NT2/D1 (cell line): ENCODE measurements around the gene ATP1B4.

Source experiments
- SUZ12 ChIP-seq: IDR thresholded peaks from 2 replicates; pipeline ENCODE4 v1.6.1; 2011; ENCODE audit not compliant: insufficient read length, insufficient read depth; ENCODE audit errors: extremely low read depth
- YY1 ChIP-seq: IDR thresholded peaks from 2 replicates; pipeline ENCODE4 v1.6.1; 2011; ENCODE audit not compliant: insufficient read length, insufficient read depth
- ZNF274 ChIP-seq: IDR thresholded peaks from 2 replicates; pipeline ENCODE4 v1.6.1; 2011; ENCODE audit warnings: mild to moderate bottlenecking, low read depth, low read length

DNA sequence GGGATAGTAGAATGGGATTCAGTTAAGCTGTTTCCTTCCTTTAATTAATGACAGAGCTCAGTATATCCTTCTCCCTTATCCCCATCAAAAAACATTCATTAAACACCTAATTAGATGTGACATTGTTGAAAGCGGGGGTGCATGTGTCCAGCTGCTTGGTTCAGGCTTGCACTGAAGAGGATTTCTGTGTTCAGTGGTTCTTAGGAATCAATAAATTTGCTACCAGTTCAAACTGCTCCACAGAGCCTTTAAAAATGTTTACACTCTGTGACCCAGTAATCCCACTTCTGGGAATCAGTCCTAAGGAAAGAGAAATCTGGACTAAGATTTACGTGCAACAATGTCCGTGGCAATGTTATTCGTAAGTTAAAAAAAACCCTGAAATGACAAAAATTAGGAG lies 43.5 kb upstream of the ATP1B4 start:
- no peak for TF ChIP-seq SUZ12
- TF ChIP-seq YY1: no peak
- TF ChIP-seq ZNF274: no peak
